KOPT-K1 (cell line): Measurements from ENCODE around the gene TAS2R41.
"Not testable (repeated sequence)": the region's sequence is repeated elsewhere in the genome, so short reads cannot be mapped to it uniquely, and the experiment has no call there.

Experiments
- H3K27ac ChIP-seq: fragments of 200-600 bp; sonication (generic); 2 replicates; pipeline ENCODE4 v1.5.1; 2016; ENCODE audit warnings: antibody characterized with exemption, mild to moderate bottlenecking, low read depth, low read length; ENCODE audit not compliant: poor library complexity, severe bottlenecking
- H3K36me3 ChIP-seq: fragments of 200-600 bp; sonication (generic); 2 replicates; pipeline ENCODE4 v1.5.1; 2017; ENCODE audit warnings: antibody characterized with exemption, mild to moderate bottlenecking, low read length, moderate library complexity; ENCODE audit not compliant: insufficient read depth
- H3K9me3 ChIP-seq: fragments of 200-600 bp; sonication (generic); 2 replicates; pipeline ENCODE4 v1.5.1; 2017; ENCODE audit warnings: antibody characterized with exemption, low read length, mild to moderate bottlenecking; ENCODE audit not compliant: insufficient read depth, poor library complexity, severe bottlenecking

Gene TAS2R41

DNA sequence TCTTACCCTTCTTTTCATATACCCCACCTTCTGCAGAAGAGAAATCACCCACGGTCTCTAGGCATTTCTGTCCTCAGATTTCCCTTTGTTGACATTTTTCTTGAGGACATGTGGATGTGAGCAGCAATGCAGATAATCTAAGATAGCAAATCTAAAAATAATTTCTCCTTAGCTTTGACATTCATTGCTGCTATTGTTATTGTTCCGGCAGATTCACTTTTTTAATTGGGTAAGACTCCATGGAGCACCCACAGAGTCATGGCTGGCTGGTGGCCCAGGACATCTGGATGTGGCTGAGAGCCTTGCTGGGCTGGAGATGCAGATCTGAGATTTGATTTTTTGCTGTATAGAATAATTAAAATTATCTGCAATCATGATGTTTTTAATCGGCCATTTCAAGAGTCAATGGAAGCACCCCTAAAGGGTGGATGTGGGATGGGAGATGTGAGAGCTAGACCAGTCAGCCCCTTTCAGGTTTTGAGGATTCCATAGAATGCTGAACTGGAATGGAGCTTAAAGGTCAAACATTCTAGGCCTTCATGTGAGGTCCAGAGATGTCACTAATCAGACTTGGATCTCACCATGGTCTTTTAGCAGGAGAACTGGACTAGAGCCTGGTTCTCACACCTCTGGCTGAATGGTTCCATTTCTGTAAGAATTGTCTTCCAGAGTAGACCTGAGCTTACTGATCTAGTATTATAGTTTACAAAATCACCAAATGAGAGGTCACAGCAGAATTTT is 37.5 kb downstream of the TAS2R41 start:
- Histone ChIP-seq H3K36me3 (no peaks in the 10 kb centered on the region), H3K27ac (no peak overlapping the region), H3K9me3 (no peaks in the 10 kb centered on the region)

- H3K9me3 ChIP-seq, result no peaks in the 10 kb centered on the region
- H3K27ac ChIP-seq, result no peak overlapping the region
Observed at GRCh38 chr7:143516981-143517380, 39.3 kb downstream of the TAS2R41 start.

DNA sequence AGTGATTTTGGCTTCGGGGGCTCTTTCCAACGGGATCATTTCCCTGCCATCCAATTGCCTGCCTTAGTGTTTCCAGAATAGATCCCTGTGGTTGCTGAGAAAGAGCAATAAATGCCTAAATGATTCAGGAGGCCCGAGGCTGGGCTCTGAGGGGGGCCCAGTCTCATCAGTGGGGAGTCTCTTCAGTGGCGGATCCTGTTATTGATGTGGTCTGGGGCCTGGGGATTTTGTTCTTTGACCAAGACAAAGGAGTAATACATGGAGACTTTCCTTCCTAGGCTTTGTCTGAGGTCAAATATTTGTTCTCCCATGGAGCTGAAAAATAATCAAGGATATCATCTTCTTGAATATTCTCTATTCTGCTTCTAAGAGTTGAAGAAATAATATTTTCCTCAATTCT is 40.8 kb downstream of the TAS2R41 start:
- Histone ChIP-seq H3K27ac (no peak overlapping the region), H3K9me3 (no peaks in the 10 kb centered on the region), H3K36me3 (no peaks in the 10 kb centered on the region)

More at GRCh38 chr7:143516981-143517380, 39.3 kb downstream of the TAS2R41 start:
- no peaks in the 10 kb centered on the region for H3K36me3 ChIP-seq

DNA sequence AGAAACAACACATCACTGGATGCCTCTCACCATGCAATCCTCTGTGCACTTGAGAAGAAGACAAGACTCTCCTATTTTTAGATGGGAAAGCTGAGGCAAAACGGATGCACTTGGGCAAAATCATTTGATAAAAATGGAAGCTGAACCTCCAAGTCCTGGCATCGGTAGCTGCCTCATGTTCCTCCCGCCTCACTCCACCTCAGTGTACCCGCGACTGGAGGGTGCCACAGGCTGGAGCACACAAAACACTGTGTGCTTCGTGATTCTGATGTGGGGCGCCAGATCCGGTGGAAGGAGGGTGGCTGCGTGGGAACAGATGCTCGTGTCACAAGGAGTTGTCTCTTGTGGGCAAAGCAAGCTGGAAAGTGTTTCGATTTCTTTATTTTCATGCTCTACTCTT is 41.3 kb downstream of the TAS2R41 start:
- no peak overlapping the region for H3K27ac ChIP-seq
- H3K9me3 ChIP-seq, result no peaks in the 10 kb centered on the region
- H3K36me3 ChIP-seq, result no peaks in the 10 kb centered on the region

GRCh38 chr7:143519411-143520131 is 41.9 kb downstream of the TAS2R41 start:
- Histone ChIP-seq H3K9me3 (no peaks in the 10 kb centered on the region), H3K36me3 (no peaks in the 10 kb centered on the region), H3K27ac (no peak overlapping the region)

DNA sequence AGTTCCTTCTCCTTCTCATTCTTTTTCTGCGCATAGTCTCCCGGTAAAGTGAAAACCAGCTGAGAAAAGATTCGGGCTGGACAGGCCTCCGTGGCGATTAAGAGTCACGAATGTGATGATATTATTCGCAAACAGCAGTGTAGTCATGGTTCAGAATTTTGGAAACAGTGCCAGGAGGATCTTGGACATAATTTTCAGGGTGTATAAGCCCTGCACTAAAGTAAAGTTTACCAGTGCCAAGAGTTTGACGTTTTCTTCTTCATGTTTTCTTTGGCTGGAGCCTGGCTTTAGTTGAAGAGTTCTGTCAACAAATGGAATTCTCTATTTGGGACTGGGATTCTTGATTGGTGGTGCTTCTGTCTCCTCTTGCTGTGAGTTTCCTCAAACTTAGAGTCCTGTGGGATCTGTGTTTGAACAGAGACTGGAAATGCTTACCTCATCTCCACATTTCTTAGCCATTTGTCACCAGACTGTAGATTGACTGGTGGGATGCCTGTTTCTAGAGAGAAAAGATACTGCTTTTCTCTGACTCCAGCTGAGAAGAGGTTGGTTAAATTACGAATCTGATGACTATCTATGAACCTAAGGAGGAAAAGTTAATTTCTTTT is 44.7 kb downstream of the TAS2R41 start:
- H3K27ac ChIP-seq, H3K36me3 ChIP-seq, H3K9me3 ChIP-seq: not testable (repeated sequence)
